GM12891 (cell line): ENCODE data around the gene AADACL4.
A peak's percentile ranks its signal among the peaks of the same experiment; 100 is the strongest.

Experiments used
- DNase-seq: peaks from one replicate; pipeline ENCODE4 v3.0.0; 2011; ENCODE audit warnings: low spot score; ENCODE audit not compliant: insufficient read length
- FAIRE-seq: peaks from 2 replicates; lab custom pipeline; 2011; peaks lifted over from hg19 to GRCh38; lab: Jason Lieb, UNC
- PAX5 ChIP-seq: IDR thresholded peaks from 2 replicates; pipeline ENCODE4 v1.6.1; 2011; ENCODE audit warnings: low read length, moderate library complexity, mild to moderate bottlenecking; ENCODE audit not compliant: insufficient read depth, severe bottlenecking
- POLR2A ChIP-seq: IDR thresholded peaks from 2 replicates; pipeline ENCODE4 v1.6.1; 2011; ENCODE audit warnings: low read depth, low read length, control low read depth
- POLR2AphosphoS5 ChIP-seq: IDR thresholded peaks from 2 replicates; pipeline ENCODE4 v1.6.1; 2011; ENCODE audit warnings: low read depth, low read length, control low read depth
- POU2F2 ChIP-seq: IDR thresholded peaks from 2 replicates; pipeline ENCODE4 v1.6.1; 2011; ENCODE audit warnings: low read depth, mild to moderate bottlenecking, control low read depth, low read length, moderate library complexity
- SPI1 ChIP-seq: IDR thresholded peaks from 2 replicates; pipeline ENCODE4 v1.6.1; 2011; ENCODE audit warnings: low read depth, low read length, control low read depth
- TAF1 ChIP-seq: IDR thresholded peaks from 2 replicates; pipeline ENCODE4 v1.6.1; 2011; ENCODE audit warnings: low read depth, low read length, control low read depth

The AADACL4 gene

DNA sequence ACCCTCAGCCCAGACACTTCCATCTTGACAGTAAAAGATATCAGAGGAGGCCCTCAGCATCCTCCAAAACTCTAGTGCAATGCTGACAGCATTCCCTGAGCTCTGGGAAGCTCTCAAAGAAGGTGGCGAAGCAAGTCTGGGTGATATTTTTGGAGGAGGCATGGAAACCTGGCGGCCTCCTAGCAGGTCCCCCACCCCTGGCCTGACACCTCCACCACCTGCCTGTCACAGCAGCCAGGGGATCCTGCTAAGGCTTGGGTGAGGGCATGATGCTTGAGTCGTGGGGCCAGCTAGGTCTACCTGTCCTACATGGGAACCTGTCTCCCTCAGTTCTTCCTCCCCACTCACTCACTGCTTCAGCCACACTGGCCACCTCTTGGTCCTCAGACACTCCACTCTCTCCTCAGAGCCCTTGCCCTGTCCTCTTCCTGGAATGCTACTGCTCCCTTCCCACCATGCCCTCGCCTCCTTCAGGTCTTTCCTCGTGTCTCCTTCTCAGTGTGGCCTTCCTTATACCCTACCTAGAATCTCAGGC lies 34.3 kb upstream of the AADACL4 start:
- FAIRE-seq (no peak), DNase-seq (no peak)
- TF ChIP-seq POLR2AphosphoS5 (no peak), SPI1 (no peak), TAF1 (no peak), POU2F2 (no peak), PAX5 (no peak), POLR2A (no peak)

GRCh38 chr1:12610305-12610935 lies 33.5 kb upstream of the AADACL4 start:
- DNase-seq: no peak
- no peak for FAIRE-seq
- TF ChIP-seq POU2F2 (no peak), SPI1 (no peak), POLR2A (no peak), POLR2AphosphoS5 (no peak), TAF1 (no peak)

- FAIRE-seq (no peak), DNase-seq (no peak)
- TF ChIP-seq POU2F2: no peak
- no peak for TF ChIP-seq POLR2AphosphoS5
- no peak for TF ChIP-seq POLR2A
- TF ChIP-seq TAF1: no peak
- no peak for TF ChIP-seq PAX5
- TF ChIP-seq SPI1: no peak
These were observed 32.9 kb upstream of the AADACL4 start for GRCh38 chr1:12610941-12611340.

DNA sequence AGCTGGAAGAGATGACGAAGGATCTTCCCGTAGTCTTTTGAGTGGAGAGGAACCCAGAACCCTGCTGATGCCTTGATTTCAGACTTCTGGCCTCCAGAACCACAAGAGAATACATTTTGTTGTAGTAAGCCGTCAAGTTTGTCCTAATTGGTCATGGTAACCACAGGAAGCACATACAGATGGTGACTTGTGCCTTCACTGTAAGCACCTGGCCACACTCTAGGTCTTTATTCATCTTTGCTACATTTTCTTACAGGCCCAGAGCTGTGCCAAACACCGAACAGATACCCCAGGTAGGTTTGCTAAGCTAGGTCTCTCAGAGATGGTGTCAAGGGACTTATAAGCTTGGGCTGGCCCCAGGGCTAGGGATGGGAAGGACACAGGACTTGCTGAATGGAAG lies 30.7 kb upstream of the AADACL4 start:
- no peak for FAIRE-seq
- TF ChIP-seq TAF1: no peak
- no peak for TF ChIP-seq SPI1
- no peak for TF ChIP-seq POU2F2
- no peak for TF ChIP-seq POLR2AphosphoS5
- no peak for DNase-seq

DNA sequence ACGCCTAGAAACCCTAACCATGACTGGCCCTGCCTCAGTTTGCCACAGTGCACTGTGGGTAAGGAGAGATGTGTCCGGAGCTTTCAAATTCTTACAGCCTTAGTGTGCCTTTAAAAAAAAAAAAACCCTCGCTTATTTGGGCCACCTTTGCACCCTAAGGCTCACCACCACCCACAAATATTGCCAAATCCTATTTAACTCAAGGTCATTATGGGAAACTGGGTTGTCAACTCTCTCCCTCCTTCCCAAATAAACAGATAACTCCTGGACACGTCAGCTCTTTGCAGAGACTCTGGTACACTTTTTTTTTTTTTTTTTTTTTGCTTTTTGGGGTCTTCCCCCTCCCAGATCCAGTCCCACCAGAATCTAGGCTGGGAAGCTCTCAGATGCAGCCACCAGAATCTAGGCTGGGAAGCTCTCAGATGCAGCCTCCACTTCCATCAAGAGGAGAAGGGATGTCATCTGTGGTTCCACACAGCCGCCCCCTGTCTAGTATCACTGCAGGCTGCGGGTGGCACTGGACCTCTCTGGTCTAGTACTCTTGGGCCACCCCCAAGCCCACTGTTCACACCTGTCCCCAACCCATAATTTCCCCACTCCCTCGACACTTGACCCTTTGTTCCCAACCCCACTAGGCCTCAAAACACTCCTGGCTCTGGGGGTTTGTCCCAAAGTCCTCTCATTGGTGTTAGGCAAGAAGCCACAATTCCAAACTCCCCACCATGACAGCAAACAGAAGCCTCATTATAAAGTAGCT lies 29.3 kb upstream of the AADACL4 start:
- DNase-seq (no peak), FAIRE-seq (no peak)
- TF ChIP-seq SPI1 (no peak), TAF1 (no peak), POU2F2 (no peak), POLR2A (no peak), POLR2AphosphoS5 (no peak), PAX5 (no peak)

DNA sequence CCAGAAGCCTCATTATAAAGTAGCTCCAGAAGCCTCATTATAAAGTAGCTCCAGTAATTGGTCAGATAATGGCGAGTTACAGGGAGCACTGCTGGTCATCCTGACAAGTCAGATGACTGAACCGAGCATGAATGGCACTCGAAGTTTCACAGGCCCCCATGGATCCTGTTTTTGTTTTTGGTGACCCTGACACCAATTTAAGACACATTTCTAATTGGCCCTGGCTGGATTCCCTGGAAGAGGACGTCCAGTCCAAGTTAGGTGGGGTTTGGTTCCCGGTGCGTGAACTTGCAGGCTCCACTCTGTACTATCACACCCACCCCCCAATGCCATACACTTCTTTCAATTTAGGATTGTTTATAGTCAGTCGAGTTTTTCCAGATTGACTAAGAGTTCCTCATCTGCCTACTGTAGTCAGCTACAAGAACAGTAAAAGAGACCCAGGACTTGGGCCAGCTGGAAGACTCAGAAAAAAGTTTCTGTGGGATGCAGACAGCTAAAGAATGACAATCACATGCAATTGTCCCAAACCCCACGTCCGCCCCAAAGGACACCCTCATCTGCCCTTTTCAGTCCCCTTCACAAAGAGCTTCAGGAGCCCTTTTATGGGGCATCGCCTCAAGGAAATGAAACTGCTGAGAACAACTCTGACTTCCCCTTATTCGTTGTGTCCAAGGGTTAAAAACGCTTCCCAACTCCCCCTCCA lies 28.6 kb upstream of the AADACL4 start:
- FAIRE-seq: no peak

GRCh38 chr1:12615865-12616708 lies 27.8 kb upstream of the AADACL4 start:
- TF ChIP-seq POU2F2 (no peak), POLR2A (no peak), SPI1 (no peak), POLR2AphosphoS5 (no peak), TAF1 (no peak), PAX5 (no peak)
- DNase-seq (no peak), FAIRE-seq (no peak)

More for the DNA sequence above, 28.6 kb upstream of the AADACL4 start:
- no peak for TF ChIP-seq POLR2AphosphoS5
- peak; percentile 44; the same call in 1 of the 2 replicates for TF ChIP-seq SPI1
- DNase-seq: no peak

DNA sequence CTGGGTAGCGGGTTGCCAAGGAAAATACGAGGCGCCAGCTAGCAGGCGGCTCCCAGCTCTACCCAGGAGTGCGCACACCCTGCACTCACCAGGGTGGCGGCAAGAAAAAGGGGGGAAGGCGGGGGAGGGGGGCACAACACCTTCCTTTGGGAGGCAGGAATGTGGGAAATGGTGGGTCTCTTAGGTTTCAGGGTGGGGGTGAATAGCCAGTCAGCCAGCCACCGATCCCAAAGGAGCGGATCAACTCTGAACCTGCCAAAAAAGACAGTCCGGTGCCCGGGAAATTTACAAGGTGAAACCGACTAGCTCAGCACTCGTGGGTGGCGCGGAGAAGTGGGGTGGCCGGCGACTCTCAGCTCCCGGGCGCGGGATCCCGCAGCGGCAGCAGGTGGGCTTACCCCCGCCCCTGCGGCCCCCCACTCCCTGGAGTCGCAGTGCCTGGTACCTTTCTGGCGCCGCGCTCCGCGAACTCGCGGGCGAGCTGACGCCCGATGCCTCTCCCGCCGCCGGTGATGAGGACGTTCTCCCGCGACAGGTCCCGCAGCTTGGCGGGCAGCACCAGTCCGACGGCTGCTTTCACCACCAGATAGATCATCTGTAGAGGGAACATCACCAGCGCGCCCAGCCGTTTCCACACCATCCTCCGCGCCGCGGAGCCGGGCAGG lies 27.0 kb upstream of the AADACL4 start:
- FAIRE-seq (no peak), DNase-seq (no peak)
- TF ChIP-seq POLR2AphosphoS5 (no peak), SPI1 (no peak), POU2F2 (no peak), POLR2A (no peak), PAX5 (no peak), TAF1 (no peak)

DNA sequence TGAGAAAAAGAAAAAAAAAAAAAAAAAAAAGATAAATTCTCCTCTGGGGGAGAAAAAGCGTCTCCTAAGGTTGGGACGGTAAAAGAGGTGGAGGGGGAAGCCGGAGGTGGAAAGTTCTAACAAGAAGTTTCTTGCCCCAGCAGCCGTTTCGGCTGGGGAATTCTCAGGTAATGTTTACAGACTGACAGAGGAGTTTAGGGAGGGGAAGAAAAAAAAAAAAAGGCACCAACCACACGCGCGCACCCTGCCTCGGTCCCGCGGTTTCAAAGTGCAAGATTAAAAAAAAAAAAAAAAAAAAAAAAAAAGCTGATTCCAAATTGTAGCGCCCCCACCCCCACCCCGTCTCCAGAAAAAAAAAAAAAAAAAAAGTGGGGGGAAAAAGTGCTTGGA lies 26.4 kb upstream of the AADACL4 start:
- TF ChIP-seq SPI1: no peak
- TF ChIP-seq TAF1: no peak
- DNase-seq: no peak
- no peak for FAIRE-seq
